Spleen (tissue), 11 donors: ENCODE data around the gene PCDHA7. TPM values are rescaled to one million over a fixed set of nuclear protein-coding genes. Genes with fewer than 3 reads are reported as not detected.
"Not testable (repeated sequence)": the region's sequence is repeated elsewhere in the genome, so short reads cannot be mapped to it uniquely, and the experiment has no call there.

Experiments
- DNase-seq: peaks from one replicate; pipeline ENCODE4 v3.0.0-alpha.2; 2020
- H3K27ac ChIP-seq, 8 donors: fragments of 200-600 bp; sonication (generic) in 7 of 8; 1 replicate in 4 of 8; 2 replicates in 4 of 8; pipeline versions ENCODE4 v1.5.0 to v1.8.0; 2016 to 2021; ENCODE audit warnings: inconsistent platforms in 4 of 8, mild to moderate bottlenecking in 4 of 8, moderate library complexity in 1 of 8
- H3K27me3 ChIP-seq, 7 donors: fragments of 200-600 bp; sonication (generic) in 6 of 7; replicated peaks in 1 of 7; 1 replicate in 4 of 7; 2 replicates in 3 of 7; pipeline versions ENCODE4 v1.5.0 to v1.8.0; 2016 to 2021; ENCODE audit warnings: inconsistent platforms in 3 of 7, mild to moderate bottlenecking in 1 of 7
- H3K36me3 ChIP-seq, 6 donors: fragments of 200-600 bp; sonication (generic) in 5 of 6; 1 replicate in 4 of 6; 2 replicates in 2 of 6; pipeline versions ENCODE4 v1.5.0 to v1.8.0; 2016 to 2021; ENCODE audit warnings: inconsistent platforms in 2 of 6
- H3K4me1 ChIP-seq, 6 donors: fragments of 200-600 bp; sonication (generic) in 5 of 6; 1 replicate in 3 of 6; 2 replicates in 3 of 6; pipeline versions ENCODE4 v1.5.0 to v1.8.0; 2016 to 2021; ENCODE audit warnings: inconsistent platforms in 3 of 6
- H3K4me3 ChIP-seq, 8 donors: fragments of 200-600 bp; sonication (generic) in 7 of 8; 1 replicate in 4 of 8; 2 replicates in 4 of 8; pipeline versions ENCODE4 v1.5.0 to v1.8.0; 2016 to 2021; ENCODE audit warnings: inconsistent platforms in 4 of 8, mild to moderate bottlenecking in 4 of 8, moderate library complexity in 2 of 8
- H3K9me3 ChIP-seq, 8 donors: fragments of 200-600 bp; sonication (generic) in 7 of 8; 1 replicate in 4 of 8; 2 replicates in 4 of 8; pipeline versions ENCODE4 v1.5.0 to v1.8.0; 2016 to 2021; ENCODE audit warnings: inconsistent platforms in 4 of 8
- POLR2A ChIP-seq, 3 donors: fragments of 450-650 bp; IDR thresholded peaks; one replicate each; pipeline ENCODE4 v1.5.1; 2017; ENCODE audit warnings: antibody characterized with exemption in 3 of 3, mild to moderate bottlenecking in 1 of 3
- POLR2AphosphoS5 ChIP-seq, 3 donors: sonication (generic); formaldehyde crosslinking; IDR thresholded peaks; one replicate each; pipeline ENCODE4 v1.5.1; 2017; ENCODE audit warnings: antibody characterized with exemption in 3 of 3
- WGBS, 5 donors: extraction: QIAGEN DNeasy Blood & Tissue Kit in 3 of 5; methylation state at CpG; one replicate each; pipeline versions ENCODE4 v1.1.5 to v1.1.7; 2013 to 2018; 5-methylcytosine and 5-hydroxymethylcytosine counted together
- intact Hi-C: fragments of 100-400 bp; cut with DNase I; formaldehyde crosslinking; loops from one replicate; pipeline ENCODE4 v1.15.0; 2023; ENCODE audit warnings: low total_unique reads
- polyA plus RNA-seq, 3 donors: library from polyadenylated mRNA; stranded (reverse); fragments of 200-250 nt; gene quantifications; one replicate each; pipeline ENCODE4 v1.2.1, GENCODE V29; 2013
- total RNA-seq, 7 donors: library from RNA; depleted of rRNA in 3 of 7; stranded (reverse); fragments of >200 nt in 3 of 7; fragmentation: NEBNext Ultra II Directional in 4 of 7; extraction: Animal tissue kit (Norgen Biotek cat#: 25700) in 4 of 7; gene quantifications; one replicate each; pipeline versions ENCODE4 v1.1.0 to v1.2.1, GENCODE V29; 2016 to 2021
- TF ChIP-seq, protein P1 (sequence below), 11 experiments: fragments of 200-600 bp in 7 of 11; fragments of 450-650 bp in 4 of 11; sonication (generic) in 4 of 11; IDR thresholded peaks in 8 of 11; conservative IDR thresholded peaks in 3 of 11; 1 replicate in 7 of 11; 2 replicates in 4 of 11; pipeline versions ENCODE4 v1.4.0 to v1.8.0; 2016 to 2021; ENCODE audit warnings: antibody characterized with exemption in 11 of 11, inconsistent platforms in 4 of 11, mild to moderate bottlenecking in 1 of 11
- donor health status: healthy with polysubstance abuse.
- donor health status: DM: no; HTN: no; CAD: no; lungs with moderate emphysema.
- donor health status: DM: no; HTN: no; CAD: no.
- donor health status: Bipolar disorder and iron deficiency.
- donor health status: healthy.
- donor health status: DM: no; HTN: no; CAD: no.
- donor health status: DM: yes; HTN: yes; CAD: no.

The PCDHA7 gene
- total and polyA plus RNA-seq, 10 donors: 0.03 to 0.72 (median 0.40) TPM; not detected in 2

DNA sequence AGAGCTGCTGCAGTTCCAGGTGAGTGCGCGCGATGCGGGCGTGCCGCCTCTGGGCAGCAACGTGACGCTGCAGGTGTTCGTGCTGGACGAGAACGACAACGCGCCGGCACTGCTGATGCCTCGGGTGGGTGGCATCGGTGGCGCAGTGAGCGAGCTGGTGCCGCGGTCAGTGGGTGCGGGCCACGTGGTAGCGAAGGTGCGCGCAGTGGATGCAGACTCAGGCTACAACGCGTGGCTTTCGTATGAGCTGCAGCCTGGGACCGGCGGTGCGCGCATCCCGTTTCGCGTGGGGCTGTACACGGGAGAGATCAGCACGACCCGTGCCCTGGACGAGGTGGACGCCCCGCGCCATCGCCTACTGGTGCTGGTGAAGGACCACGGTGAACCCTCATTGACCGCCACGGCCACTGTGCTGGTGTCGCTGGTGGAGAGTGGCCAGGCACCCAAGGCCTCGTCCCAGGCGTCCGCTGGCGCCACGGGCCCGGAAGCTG is 31.2 kb upstream of the PCDHA7 start:
- no peak for DNase-seq
- no peaks in the 10 kb centered on the region for H3K36me3 ChIP-seq
- no peak overlapping the region for H3K4me3 ChIP-seq
- 48 to 63% (median 55%) methylated on average over 27 to 53 of the region's 53 CpGs for WGBS, 5 donors
- peaks cover 0 to 58% (median 0%) of the 10 kb centered on the region in 7 donors for H3K27me3 ChIP-seq
- no peak overlapping the region for H3K27ac ChIP-seq
- TF ChIP-seq POLR2A (IDR thresholded peaks at IDR 0.05) (no peak), POLR2AphosphoS5 (IDR thresholded peaks at IDR 0.05) (no peak)
- TF ChIP-seq, protein P1, sequence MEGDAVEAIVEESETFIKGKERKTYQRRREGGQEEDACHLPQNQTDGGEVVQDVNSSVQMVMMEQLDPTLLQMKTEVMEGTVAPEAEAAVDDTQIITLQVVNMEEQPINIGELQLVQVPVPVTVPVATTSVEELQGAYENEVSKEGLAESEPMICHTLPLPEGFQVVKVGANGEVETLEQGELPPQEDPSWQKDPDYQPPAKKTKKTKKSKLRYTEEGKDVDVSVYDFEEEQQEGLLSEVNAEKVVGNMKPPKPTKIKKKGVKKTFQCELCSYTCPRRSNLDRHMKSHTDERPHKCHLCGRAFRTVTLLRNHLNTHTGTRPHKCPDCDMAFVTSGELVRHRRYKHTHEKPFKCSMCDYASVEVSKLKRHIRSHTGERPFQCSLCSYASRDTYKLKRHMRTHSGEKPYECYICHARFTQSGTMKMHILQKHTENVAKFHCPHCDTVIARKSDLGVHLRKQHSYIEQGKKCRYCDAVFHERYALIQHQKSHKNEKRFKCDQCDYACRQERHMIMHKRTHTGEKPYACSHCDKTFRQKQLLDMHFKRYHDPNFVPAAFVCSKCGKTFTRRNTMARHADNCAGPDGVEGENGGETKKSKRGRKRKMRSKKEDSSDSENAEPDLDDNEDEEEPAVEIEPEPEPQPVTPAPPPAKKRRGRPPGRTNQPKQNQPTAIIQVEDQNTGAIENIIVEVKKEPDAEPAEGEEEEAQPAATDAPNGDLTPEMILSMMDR (IDR thresholded peaks at IDR 0.05 in 8 of 11, conservative IDR thresholded peaks at IDR 0.05 in 3 of 11): no peak
- H3K4me1 ChIP-seq: no peaks in the 10 kb centered on the region
- intact Hi-C loops: no loop called here
- H3K9me3 ChIP-seq: peaks cover 0 to 95% (median 64%) of the 10 kb centered on the region in 8 donors

DNA sequence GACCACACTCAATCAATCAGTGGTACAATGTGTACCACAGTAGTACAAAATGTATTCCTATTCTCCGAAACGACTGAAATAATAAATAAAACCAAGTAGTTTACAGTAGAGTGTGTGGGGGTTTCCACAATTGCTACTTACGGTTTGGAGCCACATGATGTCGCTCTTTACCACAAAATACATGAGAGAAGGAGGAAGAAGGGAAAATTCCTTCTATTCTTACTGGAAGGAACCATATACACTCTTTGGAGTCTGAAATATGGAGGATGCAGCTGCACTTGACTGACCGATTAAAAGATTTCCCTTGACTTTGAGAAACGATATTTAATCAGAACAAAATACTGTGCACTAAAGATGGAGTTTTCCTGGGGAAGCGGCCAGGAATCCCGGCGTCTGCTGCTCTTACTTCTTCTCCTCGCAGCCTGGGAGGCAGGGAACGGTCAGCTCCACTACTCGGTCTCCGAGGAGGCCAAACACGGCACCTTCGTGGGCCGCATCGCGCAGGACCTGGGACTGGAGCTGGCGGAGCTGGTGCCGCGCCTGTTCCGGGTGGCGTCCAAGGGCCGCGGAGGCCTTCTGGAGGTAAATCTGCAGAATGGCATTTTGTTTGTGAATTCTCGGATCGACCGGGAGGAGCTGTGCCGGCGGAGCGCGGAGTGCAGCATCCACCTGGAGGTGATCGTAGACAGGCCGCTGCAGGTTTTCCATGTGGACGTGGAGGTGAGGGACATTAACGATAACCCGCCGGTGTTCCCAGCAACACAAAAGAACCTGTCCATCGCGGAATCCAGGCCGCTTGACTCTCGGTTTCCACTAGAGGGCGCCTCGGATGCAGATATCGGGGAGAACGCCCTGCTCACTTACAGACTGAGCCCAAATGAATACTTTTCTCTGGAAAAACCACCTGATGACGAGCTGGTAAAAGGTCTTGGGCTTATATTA is 27.0 kb upstream of the PCDHA7 start, which contains the start of gene PCDHA4:
TSS of gene PCDHA4 (plus strand) at position 235 of the 942 bp plus-strand sequence.
- peak within 1 kb of the TSS in 5 of 8 donors; percentile 11 to 48 (median 25) for H3K4me3 ChIP-seq
- no peak within 1 kb of the TSS for H3K27ac ChIP-seq

DNA sequence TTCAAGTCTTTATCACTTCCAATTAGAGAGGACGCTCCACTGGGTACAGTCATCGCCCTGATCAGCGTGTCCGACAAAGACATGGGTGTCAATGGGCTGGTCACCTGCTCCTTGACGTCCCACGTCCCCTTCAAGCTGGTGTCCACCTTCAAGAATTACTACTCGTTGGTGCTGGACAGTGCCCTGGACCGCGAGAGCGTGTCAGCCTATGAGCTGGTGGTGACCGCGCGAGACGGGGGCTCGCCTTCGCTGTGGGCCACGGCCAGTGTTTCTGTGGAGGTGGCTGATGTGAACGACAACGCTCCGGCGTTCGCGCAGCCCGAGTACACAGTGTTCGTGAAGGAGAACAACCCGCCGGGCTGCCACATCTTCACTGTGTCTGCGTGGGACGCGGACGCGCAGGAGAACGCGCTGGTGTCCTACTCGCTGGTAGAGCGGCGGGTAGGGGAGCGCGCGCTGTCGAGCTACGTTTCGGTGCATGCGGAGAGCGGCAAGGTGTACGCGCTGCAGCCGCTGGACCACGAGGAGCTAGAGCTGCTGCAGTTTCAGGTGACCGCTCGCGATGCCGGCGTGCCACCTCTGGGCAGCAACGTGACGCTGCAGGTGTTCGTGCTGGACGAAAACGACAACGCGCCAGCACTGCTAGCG is 25.7 kb upstream of the PCDHA7 start:
- H3K9me3 ChIP-seq: peaks cover 0 to 93% (median 61%) of the 10 kb centered on the region in 8 donors
- intact Hi-C loops, H3K27ac ChIP-seq, H3K4me3 ChIP-seq, H3K4me1 ChIP-seq, H3K36me3 ChIP-seq, DNase-seq: not testable (repeated sequence)
- H3K27me3 ChIP-seq: peaks cover 0 to 38% (median 0%) of the 10 kb centered on the region in 7 donors
- 63 to 76% (median 71%) methylated on average over 56 to 62 of the region's 62 CpGs for WGBS, 5 donors

More for the DNA sequence above, 27.0 kb upstream of the PCDHA7 start, which contains the start of gene PCDHA4:
- intact Hi-C loops: no loop called here
- H3K27me3 ChIP-seq: peaks cover 0 to 50% (median 0%) of the 10 kb centered on the region in 7 donors
- WGBS, 5 donors: 19 to 26% (median 23%) methylated on average over 26 to 38 of the region's 47 CpGs
- peaks cover 0 to 95% (median 68%) of the 10 kb centered on the region in 8 donors for H3K9me3 ChIP-seq
- no peak for TF ChIP-seq POLR2AphosphoS5 (IDR thresholded peaks at IDR 0.05)
- TF ChIP-seq, protein P1 (IDR thresholded peaks at IDR 0.05 in 8 of 11, conservative IDR thresholded peaks at IDR 0.05 in 3 of 11): peak in 3 of 11 experiments; percentile 8 to 13 (median 10)
- H3K36me3 ChIP-seq: no peaks in the 10 kb centered on the region
- no peaks in the 10 kb centered on the region for H3K4me1 ChIP-seq
- no peak for DNase-seq

DNA sequence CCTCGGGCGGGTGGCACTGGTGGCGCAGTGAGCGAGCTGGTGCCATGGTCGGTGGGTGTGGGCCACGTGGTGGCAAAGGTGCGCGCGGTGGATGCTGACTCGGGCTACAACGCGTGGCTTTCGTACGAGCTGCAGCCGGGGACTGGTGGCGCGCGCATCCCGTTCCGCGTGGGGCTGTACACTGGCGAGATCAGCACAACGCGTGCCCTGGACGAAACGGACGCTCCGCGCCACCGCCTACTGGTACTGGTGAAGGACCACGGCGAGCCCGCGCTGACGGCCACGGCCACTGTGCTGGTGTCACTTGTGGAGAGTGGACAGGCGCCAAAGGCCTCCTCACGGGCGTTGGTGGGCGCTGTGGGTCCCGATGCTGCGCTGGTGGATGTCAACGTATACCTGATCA is 25.2 kb upstream of the PCDHA7 start:
- no peaks in the 10 kb centered on the region for H3K36me3 ChIP-seq
- DNase-seq: no peak
- intact Hi-C loops: no loop called here
- WGBS, 5 donors: 68 to 79% (median 73%) methylated on average over 33 to 43 of the region's 43 CpGs
- no peak overlapping the region for H3K27ac ChIP-seq
- peaks cover 0 to 93% (median 61%) of the 10 kb centered on the region in 8 donors for H3K9me3 ChIP-seq
- no peaks in the 10 kb centered on the region for H3K4me1 ChIP-seq
- no peak overlapping the region for H3K4me3 ChIP-seq
- H3K27me3 ChIP-seq: peaks cover 0 to 38% (median 0%) of the 10 kb centered on the region in 7 donors
- TF ChIP-seq POLR2AphosphoS5 (IDR thresholded peaks at IDR 0.05): no peak
- TF ChIP-seq, protein P1 (IDR thresholded peaks at IDR 0.05 in 8 of 11, conservative IDR thresholded peaks at IDR 0.05 in 3 of 11): no peak
- no peak for TF ChIP-seq POLR2A (IDR thresholded peaks at IDR 0.05)
